GM12873 (cell line): Measurements from ENCODE around the gene CFAP97D1.

Experiments used
- TF ChIP-seq, protein P1 (sequence below): IDR thresholded peaks from 2 replicates; pipeline ENCODE4 v1.5.1; 2012; ENCODE audit warnings: low read depth, mild to moderate bottlenecking, moderate library complexity, low read length, control low read depth; ENCODE audit not compliant: insufficient read depth; ENCODE audit errors: missing control alignments

Gene CFAP97D1

DNA sequence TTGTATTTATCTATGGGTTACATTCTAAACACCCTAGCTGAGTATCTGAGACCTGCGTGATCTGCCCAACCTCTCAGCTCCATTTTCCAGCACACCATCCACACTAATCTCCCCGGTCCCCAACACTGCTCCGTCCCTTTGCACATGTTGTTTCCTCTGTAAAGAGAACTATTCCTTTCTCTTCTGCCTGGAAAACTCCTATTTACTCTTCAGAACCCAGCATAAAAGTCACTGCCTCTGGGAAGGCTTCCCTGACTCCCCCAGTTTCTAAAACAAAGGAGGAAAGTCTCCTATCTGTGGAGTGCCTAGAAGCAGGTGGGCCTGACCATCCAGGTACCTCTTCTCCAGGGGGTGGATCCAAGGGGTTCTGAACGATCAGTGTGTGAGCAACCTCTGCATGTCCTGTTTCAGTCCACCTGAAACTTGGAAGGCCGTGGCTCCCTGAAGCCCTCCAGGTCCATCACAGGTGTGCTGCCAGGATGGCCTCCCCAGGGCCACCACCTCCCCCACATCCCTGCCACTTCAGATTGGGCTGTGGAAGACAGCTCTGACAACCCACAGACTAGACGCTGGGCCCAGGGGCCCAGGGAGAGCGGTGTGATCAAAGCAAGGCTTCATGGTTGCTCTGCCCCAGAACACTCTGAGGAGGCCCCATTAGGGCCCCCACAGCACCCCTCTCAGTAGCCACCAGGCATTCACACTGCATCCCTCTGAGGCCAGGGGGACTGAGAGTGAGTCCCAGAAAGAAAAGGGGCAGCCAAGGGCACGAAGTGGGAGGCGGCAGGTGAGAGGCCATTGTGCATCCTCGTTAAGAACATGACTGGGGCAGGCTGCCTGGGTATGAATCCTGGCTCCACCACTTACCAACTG, 32.4 kb downstream of the CFAP97D1 start:
- TF ChIP-seq, protein P1, sequence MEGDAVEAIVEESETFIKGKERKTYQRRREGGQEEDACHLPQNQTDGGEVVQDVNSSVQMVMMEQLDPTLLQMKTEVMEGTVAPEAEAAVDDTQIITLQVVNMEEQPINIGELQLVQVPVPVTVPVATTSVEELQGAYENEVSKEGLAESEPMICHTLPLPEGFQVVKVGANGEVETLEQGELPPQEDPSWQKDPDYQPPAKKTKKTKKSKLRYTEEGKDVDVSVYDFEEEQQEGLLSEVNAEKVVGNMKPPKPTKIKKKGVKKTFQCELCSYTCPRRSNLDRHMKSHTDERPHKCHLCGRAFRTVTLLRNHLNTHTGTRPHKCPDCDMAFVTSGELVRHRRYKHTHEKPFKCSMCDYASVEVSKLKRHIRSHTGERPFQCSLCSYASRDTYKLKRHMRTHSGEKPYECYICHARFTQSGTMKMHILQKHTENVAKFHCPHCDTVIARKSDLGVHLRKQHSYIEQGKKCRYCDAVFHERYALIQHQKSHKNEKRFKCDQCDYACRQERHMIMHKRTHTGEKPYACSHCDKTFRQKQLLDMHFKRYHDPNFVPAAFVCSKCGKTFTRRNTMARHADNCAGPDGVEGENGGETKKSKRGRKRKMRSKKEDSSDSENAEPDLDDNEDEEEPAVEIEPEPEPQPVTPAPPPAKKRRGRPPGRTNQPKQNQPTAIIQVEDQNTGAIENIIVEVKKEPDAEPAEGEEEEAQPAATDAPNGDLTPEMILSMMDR, result no peak

DNA sequence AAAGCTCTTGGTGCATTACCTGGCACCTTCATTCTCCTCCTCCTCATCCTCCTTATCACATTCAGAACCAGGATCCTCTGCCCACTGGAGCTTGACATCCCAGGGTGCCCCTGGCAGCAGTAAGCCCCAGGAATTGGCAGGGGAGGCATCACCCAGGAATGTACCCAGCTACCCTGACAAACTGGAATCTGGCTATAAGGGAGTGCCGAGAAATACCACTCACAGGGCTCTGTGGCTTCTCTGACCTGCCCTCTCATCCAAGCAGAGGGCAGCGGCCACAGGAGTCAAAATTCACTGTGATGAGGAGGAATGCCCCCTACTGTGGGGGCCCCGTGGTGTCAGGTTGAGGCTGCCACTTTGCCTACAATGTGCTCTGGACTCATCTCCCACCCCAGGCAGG, 33.2 kb downstream of the CFAP97D1 start:
- TF ChIP-seq, protein P1, result no peak

DNA sequence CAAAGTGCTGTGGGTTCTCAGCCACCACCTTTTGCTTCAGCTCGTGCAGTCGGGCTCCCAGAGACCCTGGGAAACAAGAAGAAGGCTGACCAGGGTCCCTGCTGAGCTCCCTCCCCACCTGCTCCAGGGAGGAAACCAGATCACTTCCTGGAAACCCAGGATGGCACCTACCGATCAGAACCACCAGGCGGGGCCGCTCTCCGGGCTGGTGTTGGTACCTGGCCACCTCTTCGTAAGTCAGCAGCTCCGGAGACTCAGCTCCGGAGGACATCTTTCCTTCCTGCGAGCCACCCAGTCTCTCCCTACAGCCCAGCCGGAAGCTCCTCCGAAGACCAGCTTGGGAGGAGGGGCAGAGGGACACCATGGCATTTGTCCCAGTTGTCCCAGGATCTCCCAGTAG, 33.8 kb downstream of the CFAP97D1 start:
- TF ChIP-seq, protein P1, result no peak

DNA sequence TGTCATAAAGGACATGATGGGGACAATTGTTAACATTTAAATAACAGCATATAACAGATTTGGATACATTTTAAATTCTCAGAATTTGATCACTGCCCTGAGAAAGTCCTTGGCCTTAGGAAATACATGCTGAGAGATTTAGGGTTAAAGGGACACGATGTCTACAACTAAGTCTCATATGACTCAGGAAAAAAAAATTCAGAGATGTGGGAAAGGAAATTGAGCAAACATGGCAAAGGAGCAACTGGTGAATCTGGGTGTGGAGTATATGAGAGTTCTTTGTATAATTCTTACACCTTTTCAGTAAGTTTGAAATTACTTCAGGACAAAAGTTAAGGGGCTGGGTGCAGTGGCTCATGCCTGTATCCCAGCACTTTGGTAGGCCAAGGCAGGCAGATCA, 34.5 kb downstream of the CFAP97D1 start:
- TF ChIP-seq, protein P1, result no peak

DNA sequence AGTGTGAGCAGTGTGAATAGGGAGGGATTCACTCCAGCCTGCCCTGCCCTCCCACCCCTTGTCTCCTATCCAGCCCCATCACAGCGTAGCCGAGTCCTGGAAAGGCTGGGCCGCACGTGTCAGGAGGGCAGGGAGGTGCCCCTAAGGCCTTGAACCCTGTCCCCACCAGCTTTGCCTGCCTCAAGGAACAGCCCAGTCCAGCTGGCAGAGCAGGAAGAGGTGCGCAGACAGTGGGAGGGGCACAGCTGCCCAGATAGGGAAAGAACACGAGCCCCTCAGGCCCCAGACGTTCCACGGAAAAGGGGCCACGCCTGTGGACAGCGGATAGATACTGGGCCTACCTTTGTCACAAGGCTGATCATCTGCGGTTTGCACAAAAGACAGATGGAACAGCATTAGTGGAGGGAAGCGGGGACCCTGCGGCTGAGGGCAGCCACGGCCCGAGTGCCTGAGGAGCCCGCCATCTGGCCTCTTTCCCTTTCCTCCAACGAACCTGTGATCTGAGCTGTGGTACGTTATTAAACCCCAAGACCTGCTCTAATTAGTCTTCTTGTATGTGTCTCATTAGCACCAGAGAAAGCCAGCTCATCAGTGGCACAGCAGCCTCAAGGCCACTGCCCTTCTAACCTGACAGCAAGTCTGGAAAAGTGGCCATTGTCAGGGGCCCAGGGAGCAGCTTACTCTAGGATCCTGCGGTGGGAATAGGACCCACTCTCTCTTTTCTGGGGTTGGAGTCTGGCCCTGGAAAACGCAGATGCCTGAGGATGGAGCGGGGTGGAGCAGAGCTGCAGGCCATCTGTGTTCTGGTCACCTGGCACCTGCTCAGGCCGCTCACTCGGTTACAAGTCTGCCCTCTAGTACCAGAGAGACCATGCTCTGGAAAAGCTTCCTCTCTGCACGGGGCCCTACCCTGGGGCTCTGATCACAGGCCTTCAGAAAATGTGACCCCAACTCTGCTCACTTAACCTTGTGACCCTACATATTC, 36.4 kb downstream of the CFAP97D1 start:
- TF ChIP-seq, protein P1, result no peak

DNA sequence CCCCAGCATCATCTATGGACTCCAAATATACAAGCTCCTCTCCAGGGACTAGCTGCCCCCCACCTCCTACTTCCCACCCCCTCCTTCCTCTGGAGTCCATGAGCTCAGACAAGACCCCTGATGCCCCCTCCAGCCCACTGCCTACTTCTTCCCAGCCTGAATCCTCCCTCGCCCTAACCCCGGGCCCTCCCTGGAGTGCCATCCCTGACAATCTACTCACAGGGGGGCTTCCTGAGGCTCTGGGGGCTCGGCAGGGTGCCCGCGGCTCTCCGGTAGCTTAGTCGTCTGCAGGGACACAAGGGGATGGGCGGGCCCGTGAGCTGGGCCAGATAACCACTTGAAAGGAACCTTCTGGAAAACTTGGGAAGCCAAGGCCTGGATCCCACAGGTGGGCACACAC, 37.6 kb downstream of the CFAP97D1 start:
- TF ChIP-seq, protein P1, result no peak

DNA sequence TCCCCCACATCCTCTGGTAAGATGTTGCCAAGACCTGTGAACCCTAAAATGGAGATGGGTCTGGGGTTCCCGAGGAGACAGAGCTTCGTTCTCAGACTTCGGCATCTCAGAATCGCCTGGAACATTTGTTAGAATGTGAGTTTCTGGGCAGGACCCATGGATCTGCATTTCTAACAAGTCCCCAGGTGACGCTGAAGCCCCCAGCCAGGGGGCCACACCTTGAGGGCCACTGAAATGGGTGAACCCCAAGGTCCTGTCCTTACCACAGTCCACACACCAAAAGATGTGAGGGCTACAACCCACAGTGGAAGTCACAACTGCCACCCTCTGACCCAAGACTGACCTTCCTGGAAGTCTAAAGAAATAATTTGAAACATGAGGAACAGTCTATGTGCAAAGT, 38.7 kb downstream of the CFAP97D1 start:
- TF ChIP-seq, protein P1, result no peak
